Activated T-cell treated with anti-CD3 and anti-CD28 coated beads for 48 hours (primary cell): ENCODE measurements around the gene PDCD2.
A peak's percentile ranks its signal among the peaks of the same experiment; 100 is the strongest.
"Not testable (repeated sequence)": the region's sequence is repeated elsewhere in the genome, so short reads cannot be mapped to it uniquely, and the experiment has no call there.

Experiments
- DNase-seq: peaks from one replicate; pipeline ENCODE4 v3.0.0-alpha.2; 2020; ENCODE audit warnings: low read depth

Gene PDCD2

GRCh38 chr6:170584181-170584953 is at the start of gene PDCD2:
Gene PDCD2, minus strand, starts transcription at chr6:170584637. Its CDS starts 56 bp downstream, at chr6:170584581.
- peak; percentile 92 for DNase-seq

GRCh38 chr6:170616020-170616554 is 31.6 kb upstream of the PDCD2 start:
- not testable (repeated sequence) for DNase-seq

GRCh38 chr6:170612256-170612804 is 27.9 kb upstream of the PDCD2 start:
- not testable (repeated sequence) for DNase-seq

GRCh38 chr6:170609225-170609624 is 24.8 kb upstream of the PDCD2 start:
- not testable (repeated sequence) for DNase-seq

GRCh38 chr6:170605574-170606259 is 21.3 kb upstream of the PDCD2 start:
- no peak for DNase-seq

GRCh38 chr6:170597278-170597677 is 12.8 kb upstream of the PDCD2 start:
- no peak for DNase-seq

GRCh38 chr6:170596426-170596825 is 12.0 kb upstream of the PDCD2 start:
- DNase-seq, result no peak

GRCh38 chr6:170590725-170591124 is 6.3 kb upstream of the PDCD2 start:
- no peak for DNase-seq

GRCh38 chr6:170584954-170585498 is 589 bp upstream of the PDCD2 start:
- no peak for DNase-seq

- DNase-seq, result no peak
Observed at GRCh38 chr6:170583756-170584180, 669 bp downstream of the PDCD2 start.

- DNase-seq, result no peak
Observed at GRCh38 chr6:170578909-170579308, 5.5 kb downstream of the PDCD2 start.

- no peak for DNase-seq
Observed at GRCh38 chr6:170575250-170575649, 9.2 kb downstream of the PDCD2 start.

GRCh38 chr6:170572704-170573466 is 11.6 kb downstream of the PDCD2 start:
- DNase-seq, result no peak

- no peak for DNase-seq
Observed at GRCh38 chr6:170564936-170565530, 19.4 kb downstream of the PDCD2 start.

- DNase-seq, result no peak
Observed at GRCh38 chr6:170561555-170561954, 22.9 kb downstream of the PDCD2 start.

GRCh38 chr6:170555305-170555704 is 29.1 kb downstream of the PDCD2 start:
- no peak for DNase-seq

- DNase-seq, result no peak
Observed at GRCh38 chr6:170554796-170555137, 29.7 kb downstream of the PDCD2 start.

- peak; percentile 91 for DNase-seq
Observed at GRCh38 chr6:170554013-170554795, 30.2 kb downstream of the PDCD2 start, which contains the start of gene TBP. Gene TBP, plus strand, starts transcription at chr6:170554369. Its CDS starts 2,661 bp downstream, at chr6:170557030.

- DNase-seq, result no peak
Observed at GRCh38 chr6:170553534-170554012, 30.9 kb downstream of the PDCD2 start.
